Heart right ventricle (tissue), 16 donors: ENCODE measurements around the gene COL4A6. TPM values are rescaled to one million over a fixed set of nuclear protein-coding genes. Genes with fewer than 3 reads are reported as not detected.

Experiments used
- ATAC-seq, 8 donors: fragments of 200-7000 bp; cut with Tn5 transposase; one replicate each; pipeline ENCODE4 v1.9.1; 2020; ENCODE audit warnings: mild to moderate bottlenecking in 8 of 8, moderate library complexity in 8 of 8, moderate number of reproducible peaks in 1 of 8
- DNase-seq, 2 donors: peaks; one replicate each; pipeline ENCODE4 v3.0.0-alpha.2; 2020
- H3K27ac ChIP-seq, 10 donors: fragments of 200-600 bp; sonication (generic) in 2 of 10; one replicate each; pipeline versions ENCODE4 v1.5.0 to v1.8.0; 2020 to 2022; ENCODE audit warnings: mild to moderate bottlenecking in 3 of 10
- H3K27me3 ChIP-seq, 7 donors: fragments of 200-600 bp; one replicate each; pipeline ENCODE4 v1.8.0; 2021 to 2022; ENCODE audit warnings: mild to moderate bottlenecking in 2 of 7
- H3K36me3 ChIP-seq, 9 donors: fragments of 200-600 bp; sonication (generic) in 1 of 9; one replicate each; pipeline versions ENCODE4 v1.5.0 to v1.8.0; 2020 to 2022; ENCODE audit warnings: mild to moderate bottlenecking in 2 of 9
- H3K4me1 ChIP-seq, 9 donors: fragments of 200-600 bp; sonication (generic) in 1 of 9; one replicate each; pipeline versions ENCODE4 v1.5.0 to v1.8.0; 2020 to 2022; ENCODE audit warnings: mild to moderate bottlenecking in 4 of 9
- H3K4me3 ChIP-seq, 10 donors: fragments of 200-600 bp; sonication (generic) in 2 of 10; one replicate each; pipeline versions ENCODE4 v1.5.0 to v1.8.0; 2020 to 2022; ENCODE audit warnings: mild to moderate bottlenecking in 7 of 10, moderate library complexity in 2 of 10
- H3K9me3 ChIP-seq, 11 donors: fragments of 200-600 bp in 10 of 11; sonication (generic) in 2 of 11; one replicate each; pipeline versions ENCODE4 v1.5.0 to v1.8.0; 2013 to 2022; ENCODE audit warnings: mild to moderate bottlenecking in 2 of 11, control low read depth in 1 of 11, moderate library complexity in 1 of 11
- CTCF ChIP-seq, 9 donors: fragments of 200-600 bp; sonication (generic) in 2 of 9; IDR thresholded peaks; one replicate each; pipeline versions ENCODE4 v1.5.0 to v1.8.0; 2021 to 2022; ENCODE audit warnings: antibody characterized with exemption in 9 of 9, mild to moderate bottlenecking in 5 of 9, moderate library complexity in 1 of 9
- WGBS, 2 donors: extraction: QIAGEN DNeasy Blood & Tissue Kit; methylation state at CpG; one replicate each; pipeline ENCODE4 v1.1.7; 2013; ENCODE audit warnings: inconsistent platforms in 1 of 2; 5-methylcytosine and 5-hydroxymethylcytosine counted together
- intact Hi-C, 10 donors: fragments of 100-400 bp; cut with DNase I; formaldehyde crosslinking; loops; one replicate each; pipeline versions ENCODE4 v1.11.1 to v1.14.2; 2022
- polyA plus RNA-seq, 2 donors: library from polyadenylated mRNA; stranded (reverse); fragments of 200-250 nt; gene quantifications; one replicate each; pipeline ENCODE4 v1.2.3, GENCODE V29; 2013
- total RNA-seq, 10 donors: library from RNA; stranded (reverse); fragmentation: NEBNext Ultra II Directional in 3 of 10; extraction: Animal tissue kit (Norgen Biotek cat#: 25700) in 3 of 10; gene quantifications; one replicate each; pipeline versions ENCODE4 v1.2.1 to v1.2.4, GENCODE V29; 2021 to 2023
- donor health status: Arrhythmogenic right ventricular cardiomyopathy.
- donor health status: ischemic (EF 13 %, LVEDD 7.1; RV severe dilation, severe dysfunction).
- donor health status: healthy with polysubstance abuse.
- donor health status: DM: no; HTN: yes; CAD: no.
- donor health status: DM: no; HTN: no; CAD: no.
- donor health status: ischemic (EF 25% LVEDD 6.9; RV normal size, moderate dysfunction).
- donor health status: ischemic (EF 25% LVEDD 5.7; RV mildly dilated, moderate dysfunction).
- donor health status: healthy.
- donor health status: DM: yes; HTN: yes; CAD: no.
- donor health status: Ischemic cardiomyopathy.
- donor health status: ischemic (EF 35%, LVEDD 5.7; RV mildly dilated, moderate dysfunction).
- donor health status: nonischemic (EF 11% LVEDD 7.7; RV severe dilation, severe dysfunction).
- donor health status: DM: yes; HTN: yes; CAD: no.
- donor health status: PGD.
- donor health status: ischemic (EF 29% LVEDD 5.4; RV normal size, mild dysfunction).
- donor health status: nonischemic (EF 23%, LVEDD 6.1; RV moderate dilation, normal function).

COL4A6 gene
- total and polyA plus RNA-seq, 12 donors, result 1.7 to 10.8 (median 7.6) TPM

- intact Hi-C loops, result loop anchor here in 3 of 10 donors (10.0 kb wide), 1 partner anchor 84 kb away; no protein-coding TSS in a partner anchor
- no peak for ATAC-seq
Observed at GRCh38 chrX:108309144-108309543, 129.1 kb downstream of the COL4A6 start.

GRCh38 chrX:108307132-108308085 is 130.8 kb downstream of the COL4A6 start:
- intact Hi-C loops, result loop anchor here in 3 of 10 donors (10.0 kb wide), 1 partner anchor 83 kb away; no protein-coding TSS in a partner anchor
- Histone ChIP-seq H3K36me3 (no peaks in the 10 kb centered on the region), H3K27ac (peak overlapping the region in 5 of 10 donors; percentile 15 to 44 (median 29)), H3K4me3 (no peak overlapping the region), H3K4me1 (peaks cover 0 to 12% (median 0%) of the 10 kb centered on the region in 9 donors), H3K27me3 (peaks cover 0 to 45% (median 0%) of the 10 kb centered on the region in 7 donors), H3K9me3 (no peaks in the 10 kb centered on the region)
- DNase-seq, result peak; percentile 12 to 25
- peak; percentile 69 to 96 (median 84) for ATAC-seq
- TF ChIP-seq CTCF (IDR thresholded peaks at IDR 0.05), result peak in 3 of 9 donors; percentile 6 to 23 (median 14)
- WGBS, 2 donors, result 56 to 66% methylated on average over 6 of the region's 6 CpGs

More at GRCh38 chrX:108309144-108309543, 129.1 kb downstream of the COL4A6 start:
- no peak for TF ChIP-seq CTCF (IDR thresholded peaks at IDR 0.05)
- Histone ChIP-seq H3K4me3 (no peak overlapping the region), H3K36me3 (no peaks in the 10 kb centered on the region), H3K27ac (no peak overlapping the region), H3K9me3 (no peaks in the 10 kb centered on the region), H3K4me1 (peaks cover 0 to 2% (median 0%) of the 10 kb centered on the region in 9 donors), H3K27me3 (peaks cover 0 to 30% (median 0%) of the 10 kb centered on the region in 7 donors)
- WGBS, 2 donors, result 52 to 53% methylated on average over 4 of the region's 4 CpGs
- DNase-seq, result no peak

DNA sequence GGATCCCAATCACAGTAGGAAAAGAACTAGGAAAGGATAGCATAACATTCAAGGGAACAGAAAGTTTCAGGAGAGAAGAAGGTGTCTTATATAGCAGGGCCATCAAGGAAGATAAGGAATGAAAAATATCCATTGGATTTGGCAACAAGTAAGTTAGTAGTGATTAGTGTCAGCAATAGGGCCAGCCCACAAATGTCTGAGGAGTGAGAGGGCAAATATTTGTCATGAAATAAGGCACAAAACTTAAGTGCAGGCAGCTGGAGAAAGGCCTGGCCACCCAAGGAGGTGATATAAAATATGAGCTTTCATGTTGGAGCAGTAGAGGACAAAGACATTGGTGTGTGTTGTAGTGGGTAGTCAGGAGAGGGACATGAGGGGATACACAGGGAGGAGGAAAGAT is 132.1 kb downstream of the COL4A6 start:
- ATAC-seq (no peak), DNase-seq (no peak)
- Histone ChIP-seq H3K4me3 (no peak overlapping the region), H3K9me3 (no peaks in the 10 kb centered on the region), H3K27ac (no peak overlapping the region), H3K27me3 (peaks cover 0 to 54% (median 0%) of the 10 kb centered on the region in 7 donors), H3K36me3 (no peaks in the 10 kb centered on the region), H3K4me1 (peaks cover 0 to 12% (median 0%) of the 10 kb centered on the region in 9 donors)
- no peak for TF ChIP-seq CTCF (IDR thresholded peaks at IDR 0.05)
- intact Hi-C loops, result loop anchor here in 3 of 10 donors (10.0 kb wide), 1 partner anchor 81 kb away; no protein-coding TSS in a partner anchor

DNA sequence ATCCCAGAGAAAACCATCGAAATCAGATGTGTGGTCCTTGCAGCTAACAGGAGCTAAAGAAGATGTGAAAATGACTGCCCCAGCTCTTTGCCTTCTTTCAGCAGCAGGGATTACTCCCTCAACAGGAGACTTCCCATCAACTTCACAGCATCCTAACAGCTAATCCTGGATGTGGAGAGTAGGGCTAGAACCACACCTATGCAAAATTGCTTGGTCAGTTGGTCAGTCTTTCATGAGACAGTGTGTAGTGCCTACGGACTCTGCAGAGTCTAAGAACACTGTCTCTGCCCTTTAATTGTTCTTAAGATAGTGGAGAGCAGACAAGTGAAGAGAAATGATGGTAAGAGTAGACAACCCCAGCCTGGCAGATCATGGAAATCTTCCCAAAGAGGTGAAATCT is 133.5 kb downstream of the COL4A6 start:
- intact Hi-C loops, result loop anchor here in 4 of 10 donors (2.0 to 10.0 kb wide), 2 partner anchors 80 kb away; no protein-coding TSS in a partner anchor
- Histone ChIP-seq H3K36me3 (no peaks in the 10 kb centered on the region), H3K9me3 (no peaks in the 10 kb centered on the region), H3K4me3 (no peak overlapping the region), H3K4me1 (peaks cover 0 to 12% (median 0%) of the 10 kb centered on the region in 9 donors), H3K27me3 (peaks cover 0 to 57% (median 0%) of the 10 kb centered on the region in 7 donors), H3K27ac (no peak overlapping the region)
- DNase-seq (no peak), ATAC-seq (no peak)
- TF ChIP-seq CTCF (IDR thresholded peaks at IDR 0.05), result no peak
- WGBS, 2 donors, result 75 to 77% methylated on average over 2 of the region's 2 CpGs
